ENCODE results near the gene FERMT1. TPM values are rescaled to one million over a fixed set of nuclear protein-coding genes. Genes with fewer than 3 reads are reported as not detected.

Gene FERMT1
- total RNA-seq, 4 donors from 2014 or later: 0.16 to 2.2 (median 1.0) TPM

DNA sequence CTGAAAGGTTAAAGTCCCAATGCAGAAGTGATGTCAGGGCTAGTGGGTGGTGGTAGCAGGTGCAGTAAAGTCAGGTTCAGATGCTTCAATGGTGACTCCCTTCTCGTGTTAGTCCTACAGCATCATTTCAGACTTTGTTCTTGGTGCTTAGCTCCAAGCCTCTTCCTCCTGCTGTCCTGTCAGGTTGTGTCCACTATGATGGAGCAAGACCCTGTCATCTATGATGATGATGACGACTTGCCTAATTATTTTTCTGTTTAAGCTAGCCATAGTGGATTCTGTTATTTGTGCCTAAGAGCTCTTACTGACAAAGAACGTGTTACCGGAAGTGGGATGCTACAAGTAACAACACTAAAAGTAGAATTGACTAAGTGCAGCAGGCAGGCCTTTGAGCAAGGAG is 5.0 kb upstream of the FERMT1 start:
- H3K4me3 ChIP-seq: no peak overlapping the region
- no peak overlapping the region for H3K27ac ChIP-seq
- TF ChIP-seq POLR2A (IDR thresholded peaks at IDR 0.05) (no peak), EP300 (IDR thresholded peaks at IDR 0.05) (no peak), POLR2AphosphoS5 (IDR thresholded peaks at IDR 0.05) (no peak)
- TF ChIP-seq, protein P1, sequence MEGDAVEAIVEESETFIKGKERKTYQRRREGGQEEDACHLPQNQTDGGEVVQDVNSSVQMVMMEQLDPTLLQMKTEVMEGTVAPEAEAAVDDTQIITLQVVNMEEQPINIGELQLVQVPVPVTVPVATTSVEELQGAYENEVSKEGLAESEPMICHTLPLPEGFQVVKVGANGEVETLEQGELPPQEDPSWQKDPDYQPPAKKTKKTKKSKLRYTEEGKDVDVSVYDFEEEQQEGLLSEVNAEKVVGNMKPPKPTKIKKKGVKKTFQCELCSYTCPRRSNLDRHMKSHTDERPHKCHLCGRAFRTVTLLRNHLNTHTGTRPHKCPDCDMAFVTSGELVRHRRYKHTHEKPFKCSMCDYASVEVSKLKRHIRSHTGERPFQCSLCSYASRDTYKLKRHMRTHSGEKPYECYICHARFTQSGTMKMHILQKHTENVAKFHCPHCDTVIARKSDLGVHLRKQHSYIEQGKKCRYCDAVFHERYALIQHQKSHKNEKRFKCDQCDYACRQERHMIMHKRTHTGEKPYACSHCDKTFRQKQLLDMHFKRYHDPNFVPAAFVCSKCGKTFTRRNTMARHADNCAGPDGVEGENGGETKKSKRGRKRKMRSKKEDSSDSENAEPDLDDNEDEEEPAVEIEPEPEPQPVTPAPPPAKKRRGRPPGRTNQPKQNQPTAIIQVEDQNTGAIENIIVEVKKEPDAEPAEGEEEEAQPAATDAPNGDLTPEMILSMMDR (IDR thresholded peaks at IDR 0.05): no peak
- no peaks in the 10 kb centered on the region for H3K9me3 ChIP-seq
- ATAC-seq: no peak
- WGBS, 2 donors (ENCODE audit: low coverage in 1 of 2): 72 to 82% methylated on average over 2 to 4 of the region's 4 CpGs
- H3K36me3 ChIP-seq: no peaks in the 10 kb centered on the region
- peaks cover 47% of the 10 kb centered on the region for H3K27me3 ChIP-seq
- H3K4me1 ChIP-seq: peaks cover 0 to 8% (median 3%) of the 10 kb centered on the region in 3 donors

DNA sequence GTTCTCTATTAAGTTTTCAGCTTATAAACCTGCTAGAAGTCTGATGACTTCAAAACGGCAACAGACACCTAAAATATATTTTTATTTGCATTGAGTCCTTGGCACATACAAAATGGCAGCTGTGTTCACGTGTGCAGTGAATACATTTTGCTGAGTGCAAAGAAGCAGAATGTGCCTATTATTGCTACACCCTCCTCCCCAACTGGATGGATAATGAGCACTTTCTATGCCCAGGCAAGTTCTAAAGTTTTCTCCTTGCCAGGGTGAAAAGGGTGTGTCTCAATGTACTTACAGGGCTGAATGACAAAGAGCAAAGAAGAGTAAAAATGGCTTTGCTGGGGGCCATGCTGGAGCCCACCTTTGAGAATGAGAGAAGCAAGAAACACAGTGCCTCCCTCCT is 4.0 kb upstream of the FERMT1 start:
- Histone ChIP-seq H3K4me1 (peaks cover 0 to 16% (median 3%) of the 10 kb centered on the region in 3 donors), H3K36me3 (no peaks in the 10 kb centered on the region), H3K27me3 (peaks cover 57% of the 10 kb centered on the region), H3K9me3 (no peaks in the 10 kb centered on the region), H3K4me3 (no peak overlapping the region), H3K27ac (no peak overlapping the region)
- 60 to 72% methylated on average over 2 of the region's 2 CpGs for WGBS, 2 donors (ENCODE audit: low coverage in 1 of 2)
- TF ChIP-seq POLR2A (IDR thresholded peaks at IDR 0.05): no peak
- no peak for ATAC-seq

DNA sequence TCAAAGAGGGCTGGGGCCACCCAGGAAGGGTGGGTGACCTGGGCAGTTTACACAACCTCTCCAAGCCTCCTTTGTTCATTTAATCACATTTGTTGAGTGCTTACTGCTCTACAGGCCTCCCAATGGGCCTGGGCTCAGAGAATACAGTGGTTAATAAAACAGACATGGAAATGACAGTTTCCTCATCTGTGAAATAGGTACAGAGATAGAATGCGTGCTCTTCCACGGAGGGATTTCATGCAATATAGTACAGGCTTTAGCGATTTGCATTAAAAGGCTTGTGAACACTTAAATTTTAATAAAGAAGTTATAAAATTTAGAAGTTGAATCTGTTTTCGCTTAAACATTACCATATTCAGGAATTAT is 802 bp upstream of the FERMT1 start:
- no peak for ATAC-seq

DNA sequence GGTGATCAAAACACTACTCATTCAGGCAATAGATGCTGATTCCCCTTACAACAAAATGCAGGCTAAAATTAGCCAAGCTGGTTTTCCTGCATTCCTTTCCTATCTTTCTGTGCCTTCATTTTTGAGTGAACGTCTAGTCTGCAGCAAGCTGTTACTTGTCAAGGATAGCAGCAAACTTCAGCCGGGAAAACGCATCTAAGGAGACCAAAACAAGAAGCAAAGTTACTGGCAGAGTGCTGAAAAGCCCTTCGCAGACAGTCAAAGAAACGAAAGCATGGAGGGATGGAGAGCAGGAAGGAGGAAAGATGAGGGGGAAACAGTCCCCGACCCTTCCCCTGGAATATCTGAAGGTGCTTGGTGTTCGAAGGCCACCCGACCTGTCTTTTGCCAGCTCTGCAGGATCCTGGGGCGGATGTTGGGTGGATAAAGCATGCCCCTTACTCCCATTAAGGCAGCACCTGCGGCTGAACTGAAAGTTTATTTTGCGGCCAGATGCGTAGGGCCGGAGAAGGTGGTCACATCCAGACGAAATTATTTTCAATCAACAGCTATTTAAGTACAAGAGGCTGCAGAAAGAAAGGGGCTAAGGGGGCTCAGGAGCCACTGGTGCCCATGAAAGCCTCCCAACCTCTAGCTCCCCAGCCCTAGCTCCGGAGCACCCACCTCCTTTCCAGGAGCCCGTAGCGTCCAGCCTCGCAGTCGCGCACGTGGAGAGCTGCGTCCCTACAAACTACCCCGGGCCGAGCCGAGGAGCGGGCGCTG is 538 bp downstream of the FERMT1 start:
- peak overlapping the region; percentile 26 to 54 for H3K4me3 ChIP-seq
- peaks cover 69% of the 10 kb centered on the region for H3K27me3 ChIP-seq
- TF ChIP-seq POLR2AphosphoS5 (IDR thresholded peaks at IDR 0.05): no peak
- TF ChIP-seq EP300 (IDR thresholded peaks at IDR 0.05): no peak
- no peak for TF ChIP-seq POLR2A (IDR thresholded peaks at IDR 0.05)
- TF ChIP-seq, protein P1 (IDR thresholded peaks at IDR 0.05): no peak
- peak; percentile 42 for ATAC-seq
- peak overlapping the region in 2 of 4 donors; percentile 14 to 16 for H3K27ac ChIP-seq
- H3K36me3 ChIP-seq: no peaks in the 10 kb centered on the region
- WGBS, 2 donors (ENCODE audit: low coverage in 1 of 2): 3% methylated on average over 14 to 19 of the region's 27 CpGs
- no peaks in the 10 kb centered on the region for H3K9me3 ChIP-seq
- H3K4me1 ChIP-seq: peaks cover 0 to 16% (median 3%) of the 10 kb centered on the region in 3 donors

More for the DNA sequence above, 802 bp upstream of the FERMT1 start:
- no peaks in the 10 kb centered on the region for H3K9me3 ChIP-seq
- no peaks in the 10 kb centered on the region for H3K36me3 ChIP-seq
- H3K4me3 ChIP-seq: no peak overlapping the region
- H3K27me3 ChIP-seq: peaks cover 75% of the 10 kb centered on the region
- no peak for TF ChIP-seq EP300 (IDR thresholded peaks at IDR 0.05)
- no peak for TF ChIP-seq POLR2A (IDR thresholded peaks at IDR 0.05)
- no peak for TF ChIP-seq POLR2AphosphoS5 (IDR thresholded peaks at IDR 0.05)
- TF ChIP-seq, protein P1 (IDR thresholded peaks at IDR 0.05): no peak
- WGBS, 2 donors (ENCODE audit: low coverage in 1 of 2): 82 to 93% methylated on average over 4 of the region's 4 CpGs
- H3K27ac ChIP-seq: no peak overlapping the region
- peaks cover 0 to 16% (median 3%) of the 10 kb centered on the region in 3 donors for H3K4me1 ChIP-seq

DNA sequence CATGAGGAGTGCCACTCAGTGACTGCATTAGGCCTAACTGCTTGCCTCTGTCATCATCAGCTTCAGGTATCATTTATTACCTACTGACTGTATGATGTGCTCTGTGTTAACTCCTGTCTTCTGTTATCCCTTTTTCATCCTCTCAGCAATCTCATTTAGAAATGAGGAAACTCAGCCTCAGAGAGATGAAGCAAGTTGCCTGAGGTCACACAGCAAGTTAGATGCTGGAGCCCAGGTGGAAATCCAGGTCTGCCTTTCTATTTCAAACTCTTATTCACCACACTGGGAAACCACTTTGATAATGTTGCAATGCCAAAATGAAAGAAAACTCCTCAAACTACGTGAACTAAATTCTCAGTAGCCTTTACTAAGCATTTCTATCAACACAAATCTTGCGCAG is 1.3 kb downstream of the FERMT1 start:
- no peak overlapping the region for H3K27ac ChIP-seq
- 73 to 97% methylated on average over 2 of the region's 2 CpGs for WGBS, 2 donors (ENCODE audit: low coverage in 1 of 2)
- peaks cover 0 to 16% (median 3%) of the 10 kb centered on the region in 3 donors for H3K4me1 ChIP-seq
- ATAC-seq: no peak
- TF ChIP-seq, protein P1 (IDR thresholded peaks at IDR 0.05): no peak
- no peak overlapping the region for H3K4me3 ChIP-seq
- no peaks in the 10 kb centered on the region for H3K9me3 ChIP-seq
- H3K36me3 ChIP-seq: no peaks in the 10 kb centered on the region
- peaks cover 62% of the 10 kb centered on the region for H3K27me3 ChIP-seq

Data from gastroesophageal sphincter (tissue), 4 donors.